ENCODE data around the gene NDUFS7.

NDUFS7 gene

GRCh38 chr19:1365319-1366269, 18.1 kb upstream of the NDUFS7 start:
- no peak for DNase-seq

GRCh38 chr19:1366296-1366695, 17.4 kb upstream of the NDUFS7 start:
- DNase-seq = no peak

- DNase-seq = no peak
Observed at GRCh38 chr19:1366899-1367870, 16.5 kb upstream of the NDUFS7 start.

GRCh38 chr19:1369214-1369805, 14.4 kb upstream of the NDUFS7 start:
- no peak for DNase-seq

- DNase-seq = no peak
Observed at GRCh38 chr19:1370579-1371361, 12.9 kb upstream of the NDUFS7 start.

GRCh38 chr19:1373042-1373533, 10.6 kb upstream of the NDUFS7 start:
- no peak for DNase-seq

GRCh38 chr19:1373534-1374249, 10.0 kb upstream of the NDUFS7 start:
- DNase-seq = no peak

GRCh38 chr19:1374250-1374577, 9.5 kb upstream of the NDUFS7 start:
- DNase-seq = no peak

- DNase-seq = no peak
Observed at GRCh38 chr19:1376415-1376805, 7.3 kb upstream of the NDUFS7 start.

GRCh38 chr19:1377176-1377964, 6.3 kb upstream of the NDUFS7 start:
- DNase-seq = no peak

- no peak for DNase-seq
Observed at GRCh38 chr19:1377965-1378785, 5.5 kb upstream of the NDUFS7 start.

GRCh38 chr19:1379126-1379905, 4.4 kb upstream of the NDUFS7 start:
- DNase-seq = no peak

GRCh38 chr19:1379961-1380489, 3.7 kb upstream of the NDUFS7 start:
- no peak for DNase-seq

GRCh38 chr19:1382250-1382649, 1.5 kb upstream of the NDUFS7 start:
- no peak for DNase-seq

- no peak for DNase-seq
Observed at GRCh38 chr19:1383017-1383311, 743 bp upstream of the NDUFS7 start.

- DNase-seq = no peak
Observed at GRCh38 chr19:1384085-1384462, 367 bp downstream of the NDUFS7 start.

- no peak for DNase-seq
Observed at GRCh38 chr19:1384478-1385110, 887 bp downstream of the NDUFS7 start.

- DNase-seq = no peak
Observed at GRCh38 chr19:1385816-1386215, 2.1 kb downstream of the NDUFS7 start.
